Esophagus muscularis mucosa (tissue), 4 donors: Measurements from ENCODE around the gene UBE3D. TPM values are rescaled to one million over a fixed set of nuclear protein-coding genes. Genes with fewer than 3 reads are reported as not detected.
A peak's percentile ranks its signal among the peaks of the same experiment; 100 is the strongest.
"Not testable (repeated sequence)": the region's sequence is repeated elsewhere in the genome, so short reads cannot be mapped to it uniquely, and the experiment has no call there.

Source experiments
- DNase-seq: peaks from one replicate; pipeline ENCODE4 v3.0.0-alpha.2; 2017; ENCODE audit errors: extremely low spot score
- H3K27ac ChIP-seq, 4 donors: fragments of 200-600 bp; sonication (generic); replicated peaks in 1 of 4; 1 replicate in 3 of 4; 2 replicates in 1 of 4; pipeline ENCODE4 v1.5.1; 2016 to 2019; ENCODE audit warnings: mild to moderate bottlenecking in 1 of 4
- H3K27me3 ChIP-seq, 4 donors: fragments of 200-600 bp; sonication (generic); one replicate each; pipeline versions ENCODE4 v1.5.1 to v1.6.0; 2016 to 2019
- H3K36me3 ChIP-seq, 4 donors: fragments of 200-600 bp; sonication (generic); one replicate each; pipeline ENCODE4 v1.5.1; 2016 to 2019
- H3K4me1 ChIP-seq, 4 donors: fragments of 200-600 bp; sonication (generic); one replicate each; pipeline ENCODE4 v1.5.1; 2016 to 2019
- H3K4me3 ChIP-seq, 4 donors: fragments of 200-600 bp; sonication (generic); 1 replicate in 2 of 4; 2 replicates in 2 of 4; pipeline ENCODE4 v1.5.1; 2016 to 2019; ENCODE audit warnings: mild to moderate bottlenecking in 4 of 4, moderate library complexity in 1 of 4
- H3K9me3 ChIP-seq, 4 donors: fragments of 200-600 bp; sonication (generic); 1 replicate in 3 of 4; 2 replicates in 1 of 4; pipeline ENCODE4 v1.5.1; 2016 to 2019
- CTCF ChIP-seq, 3 experiments: fragments of 200-600 bp in 2 of 3; fragments of 450-650 bp in 1 of 3; sonication (generic) in 2 of 3; IDR thresholded peaks; one replicate each; pipeline ENCODE4 v1.5.1; 2017 to 2019; ENCODE audit warnings: antibody characterized with exemption in 3 of 3, mild to moderate bottlenecking in 2 of 3, moderate library complexity in 1 of 3
- EP300 ChIP-seq: sonication (generic); formaldehyde crosslinking; IDR thresholded peaks from one replicate; pipeline ENCODE4 v1.6.1; 2017; ENCODE audit warnings: antibody characterized with exemption
- POLR2A ChIP-seq: fragments of 450-650 bp; IDR thresholded peaks from one replicate; pipeline ENCODE4 v1.6.1; 2017; ENCODE audit warnings: antibody characterized with exemption, moderate library complexity, mild to moderate bottlenecking, low read depth
- POLR2AphosphoS5 ChIP-seq, 2 donors: sonication (generic); formaldehyde crosslinking; IDR thresholded peaks; one replicate each; pipeline ENCODE4 v1.6.1; 2017; ENCODE audit warnings: antibody characterized with exemption in 2 of 2
- WGBS: methylation state at CpG from one replicate; pipeline ENCODE4 v1.1.5; 2018; 5-methylcytosine and 5-hydroxymethylcytosine counted together
- intact Hi-C: fragments of 100-400 bp; cut with DNase I; formaldehyde crosslinking; loops from one replicate; pipeline ENCODE4 v1.15.1; 2023
- total RNA-seq, 4 donors: library from RNA; depleted of rRNA; stranded (reverse); fragments of >200 nt; gene quantifications; one replicate each; pipeline versions ENCODE4 v1.1.0 to v1.2.1, GENCODE V29; 2016

Gene UBE3D
- total RNA-seq, 4 donors from 2014 or later, result 5.3 to 10.0 (median 6.4) TPM

- Histone ChIP-seq H3K4me1 (peaks cover 0 to 18% (median 0%) of the 10 kb centered on the region in 4 donors), H3K27ac (no peak overlapping the region), H3K36me3 (no peaks in the 10 kb centered on the region), H3K27me3 (no peaks in the 10 kb centered on the region), H3K4me3 (no peak overlapping the region), H3K9me3 (no peaks in the 10 kb centered on the region)
- intact Hi-C loops, result no loop called here
- 77% methylated on average over 1 of the region's 1 CpG for WGBS
- TF ChIP-seq POLR2A, result no peak
- TF ChIP-seq CTCF (IDR thresholded peaks at IDR 0.05), result no peak
- TF ChIP-seq POLR2AphosphoS5 (IDR thresholded peaks at IDR 0.05), result no peak
- TF ChIP-seq EP300, result no peak
- DNase-seq, result no peak
These were observed 114.3 kb downstream of the UBE3D start for GRCh38 chr6:82951389-82951788.

- intact Hi-C loops, H3K4me3 ChIP-seq, H3K4me1 ChIP-seq, H3K9me3 ChIP-seq, DNase-seq, H3K36me3 ChIP-seq, H3K27ac ChIP-seq, H3K27me3 ChIP-seq: not testable (repeated sequence)
- WGBS, result 92% methylated on average over 2 of the region's 3 CpGs
These were observed 134.7 kb downstream of the UBE3D start for GRCh38 chr6:82930915-82931314.

- Histone ChIP-seq H3K9me3 (no peaks in the 10 kb centered on the region), H3K4me3 (no peak overlapping the region), H3K27ac (no peak overlapping the region), H3K4me1 (no peaks in the 10 kb centered on the region), H3K27me3 (no peaks in the 10 kb centered on the region), H3K36me3 (no peaks in the 10 kb centered on the region)
- no peak for DNase-seq
- WGBS, result 71% methylated on average over 3 of the region's 3 CpGs
- intact Hi-C loops, result no loop called here
- TF ChIP-seq EP300 (no peak), POLR2A (no peak)
These were observed 140.7 kb downstream of the UBE3D start for GRCh38 chr6:82924799-82925535.

- Histone ChIP-seq H3K27ac (no peak overlapping the region), H3K36me3 (no peaks in the 10 kb centered on the region), H3K27me3 (no peaks in the 10 kb centered on the region), H3K4me3 (no peak overlapping the region), H3K4me1 (peaks cover 0 to 16% (median 11%) of the 10 kb centered on the region in 4 donors), H3K9me3 (peaks cover 0 to 4% (median 0%) of the 10 kb centered on the region in 4 donors)
- WGBS, result 83% methylated on average over 1 of the region's 1 CpG
- no peak for DNase-seq
- no peak for TF ChIP-seq CTCF (IDR thresholded peaks at IDR 0.05)
- intact Hi-C loops, result no loop called here
These were observed 144.4 kb downstream of the UBE3D start for GRCh38 chr6:82921258-82921657.

GRCh38 chr6:82917346-82918064, 148.1 kb downstream of the UBE3D start:
- WGBS, result 45% methylated on average over 6 of the region's 6 CpGs
- no peaks in the 10 kb centered on the region for H3K36me3 ChIP-seq
- no peak for DNase-seq
- intact Hi-C loops, result no loop called here
- H3K4me1 ChIP-seq, result peaks cover 0 to 34% (median 24%) of the 10 kb centered on the region in 4 donors
- peak overlapping the region; percentile 28 to 68 (median 66) for H3K27ac ChIP-seq
- no peak for TF ChIP-seq POLR2A
- no peak for TF ChIP-seq CTCF (IDR thresholded peaks at IDR 0.05)
- TF ChIP-seq POLR2AphosphoS5 (IDR thresholded peaks at IDR 0.05), result no peak
- TF ChIP-seq EP300, result no peak
- H3K9me3 ChIP-seq, result peaks cover 0 to 4% (median 0%) of the 10 kb centered on the region in 4 donors
- no peaks in the 10 kb centered on the region for H3K27me3 ChIP-seq
- no peak overlapping the region for H3K4me3 ChIP-seq
